GM18505 (cell line): ENCODE data around the gene PDE7B.
A peak's percentile ranks its signal among the peaks of the same experiment; 100 is the strongest.

Experiments used
- ATAC-seq: cut with Tn5 transposase; IDR thresholded peaks from one replicate; pipeline ENCODE4 v1.9.1; 2021; ENCODE audit not compliant: unreplicated experiment
- POLR2A ChIP-seq: IDR thresholded peaks from 4 replicates; pipeline ENCODE4 v1.6.1; 2011; ENCODE audit warnings: borderline replicate concordance; ENCODE audit not compliant: insufficient read depth, insufficient read length; ENCODE audit errors: extremely low read depth

PDE7B gene

GRCh38 chr6:135867332-135867731, 15.8 kb downstream of the PDE7B start:
- no peak for ATAC-seq
- TF ChIP-seq POLR2A, result no peak

DNA sequence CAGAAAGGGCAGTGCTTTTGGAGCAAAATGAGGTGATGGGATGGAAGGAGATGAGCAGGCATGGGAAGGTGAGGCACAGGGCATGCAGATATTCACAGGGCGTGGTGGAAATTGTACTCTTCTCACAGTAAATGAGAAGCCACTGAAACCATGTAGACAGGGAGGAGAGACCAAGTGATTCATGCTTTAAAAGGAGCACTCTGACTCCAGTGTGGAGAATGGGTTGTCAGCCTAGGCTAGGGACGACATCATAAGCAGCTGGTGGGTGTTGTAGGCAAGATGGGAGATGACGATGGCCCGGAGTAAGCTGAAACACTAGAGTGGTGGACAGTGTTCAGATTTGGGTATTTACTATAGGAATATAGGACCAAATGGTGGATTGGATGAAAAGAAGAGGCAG, 18.4 kb downstream of the PDE7B start:
- no peak for TF ChIP-seq POLR2A
- no peak for ATAC-seq

DNA sequence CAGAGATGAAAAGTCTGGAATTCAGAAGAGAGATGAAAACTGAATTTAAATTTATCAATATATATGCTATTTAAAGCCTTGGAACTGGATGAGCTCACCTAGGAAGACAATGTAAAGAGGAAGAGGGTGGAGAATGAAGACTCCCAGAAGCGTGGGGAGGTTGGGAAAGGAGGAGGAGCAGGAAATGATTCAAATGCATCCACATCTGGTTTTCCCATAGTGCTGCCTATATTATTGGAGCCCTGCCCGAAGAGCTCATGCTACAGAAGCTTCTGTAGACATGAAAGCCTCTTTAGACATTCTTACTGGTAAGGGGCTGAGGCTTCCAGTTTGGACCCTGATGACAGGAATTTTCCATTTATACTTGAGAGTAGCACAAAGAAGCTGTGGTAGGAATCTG, 19.2 kb downstream of the PDE7B start:
- TF ChIP-seq POLR2A, result no peak
- ATAC-seq, result no peak

GRCh38 chr6:135871296-135871695, 19.8 kb downstream of the PDE7B start:
- TF ChIP-seq POLR2A, result no peak
- ATAC-seq, result no peak

GRCh38 chr6:135871878-135872277, 20.4 kb downstream of the PDE7B start:
- TF ChIP-seq POLR2A, result no peak
- ATAC-seq, result no peak

- TF ChIP-seq POLR2A, result no peak
- no peak for ATAC-seq
Measured at GRCh38 chr6:135875446-135875845, 23.9 kb downstream of the PDE7B start.

- ATAC-seq, result no peak
- TF ChIP-seq POLR2A, result no peak
Measured at GRCh38 chr6:135876058-135876457, 24.6 kb downstream of the PDE7B start.

DNA sequence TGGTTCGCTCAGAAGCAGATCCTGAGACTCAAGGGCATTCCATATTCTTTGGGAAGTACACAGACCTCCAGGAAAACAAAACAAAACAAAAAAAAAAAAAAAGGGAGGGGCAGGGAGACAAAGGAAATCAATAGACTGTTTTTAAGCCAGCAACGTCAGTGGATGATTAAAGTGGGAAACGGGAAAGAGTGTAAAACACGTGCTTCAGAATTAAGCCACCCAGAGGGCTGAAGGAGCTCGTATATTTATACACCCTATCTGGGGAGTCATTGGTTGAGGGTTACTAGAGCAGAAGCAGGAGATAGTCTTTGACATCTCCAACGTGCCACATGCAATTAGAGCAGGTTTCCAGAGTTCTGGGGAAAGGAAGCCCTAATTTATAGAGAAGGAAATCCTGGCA, 26.2 kb downstream of the PDE7B start:
- no peak for ATAC-seq
- no peak for TF ChIP-seq POLR2A

GRCh38 chr6:135880066-135880972, 28.8 kb downstream of the PDE7B start:
- peak; percentile 14 for TF ChIP-seq POLR2A
- ATAC-seq, result peak; percentile 93

DNA sequence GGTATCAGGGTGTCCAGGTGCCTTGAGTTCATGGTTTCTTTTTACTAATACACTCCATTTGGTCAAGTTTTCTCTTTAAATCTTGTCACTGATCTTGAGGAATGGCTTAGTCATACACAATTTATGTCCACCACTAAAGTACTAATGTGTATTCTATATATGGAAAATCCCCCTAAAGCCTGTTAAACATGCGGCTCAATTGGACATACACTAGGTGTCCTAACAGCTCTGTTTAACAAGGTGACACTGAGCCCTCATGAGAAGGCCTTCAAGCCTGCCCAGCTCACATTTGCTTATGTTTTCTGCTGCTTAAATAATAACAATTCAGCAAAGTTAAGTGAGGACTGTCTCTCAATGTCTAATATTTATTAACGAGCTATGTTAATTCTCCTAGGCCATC, 31.5 kb downstream of the PDE7B start:
- no peak for TF ChIP-seq POLR2A
- no peak for ATAC-seq

- ATAC-seq, result no peak
- no peak for TF ChIP-seq POLR2A
Measured at GRCh38 chr6:135883536-135883935, 32.0 kb downstream of the PDE7B start.

DNA sequence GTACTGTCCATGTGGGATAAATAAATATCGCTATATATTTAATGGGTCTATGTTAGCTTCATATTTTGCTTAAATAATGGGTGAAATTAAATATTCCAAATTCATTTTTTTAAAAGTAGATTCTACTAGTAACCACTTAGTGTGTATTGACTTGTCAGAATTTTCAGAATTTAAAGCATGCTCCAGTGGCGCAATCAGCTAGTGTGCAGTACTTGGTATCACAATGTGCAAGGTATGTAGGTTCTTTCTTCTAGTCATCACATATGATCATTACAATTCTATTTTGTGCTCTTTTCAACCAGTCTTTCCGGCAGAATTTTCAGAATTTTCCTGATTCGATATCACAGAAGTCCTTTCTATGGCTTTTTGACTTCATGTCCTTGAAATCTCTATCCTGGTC, 32.6 kb downstream of the PDE7B start:
- no peak for TF ChIP-seq POLR2A
- ATAC-seq, result no peak

DNA sequence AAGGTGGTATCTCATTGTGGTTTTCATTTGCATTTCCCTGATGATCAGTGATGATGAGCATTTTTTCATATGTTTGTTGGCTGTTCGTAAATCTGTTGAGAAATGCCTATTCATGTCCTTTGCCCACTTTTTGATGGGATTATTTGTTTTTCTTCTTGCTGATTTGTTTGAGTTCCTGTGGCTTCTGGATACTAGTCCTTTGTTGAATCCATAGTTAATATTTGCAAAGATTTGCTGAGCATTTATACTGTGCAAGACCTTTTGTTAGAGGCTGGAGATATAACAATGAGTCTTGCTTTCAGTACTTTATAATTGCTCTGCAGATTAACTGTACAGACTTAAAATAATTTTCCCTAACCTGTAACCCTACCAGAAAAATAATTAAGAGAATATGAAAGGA, 35.6 kb downstream of the PDE7B start:
- no peak for ATAC-seq
- TF ChIP-seq POLR2A, result no peak

DNA sequence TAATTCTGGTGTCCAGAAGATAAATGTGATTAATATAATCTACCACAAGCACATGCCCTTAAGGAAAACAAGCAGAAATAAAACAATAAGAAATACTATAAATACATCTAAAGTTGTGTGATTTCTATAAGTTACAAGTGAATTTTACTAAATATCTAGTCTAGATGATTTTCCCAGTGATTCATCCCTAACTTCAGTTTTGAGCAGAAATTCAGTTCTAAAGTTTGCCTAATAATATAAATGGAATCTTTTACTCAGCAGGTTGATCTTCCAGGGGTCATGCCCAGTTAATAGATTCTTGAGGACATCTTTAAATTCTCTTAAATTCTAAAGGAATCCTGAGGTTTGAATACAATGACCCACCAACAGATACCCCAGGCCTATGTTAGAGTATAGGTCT, 37.3 kb downstream of the PDE7B start:
- no peak for TF ChIP-seq POLR2A
- no peak for ATAC-seq
